ENCODE data around the gene FOXL2NB.

Gene FOXL2NB

DNA sequence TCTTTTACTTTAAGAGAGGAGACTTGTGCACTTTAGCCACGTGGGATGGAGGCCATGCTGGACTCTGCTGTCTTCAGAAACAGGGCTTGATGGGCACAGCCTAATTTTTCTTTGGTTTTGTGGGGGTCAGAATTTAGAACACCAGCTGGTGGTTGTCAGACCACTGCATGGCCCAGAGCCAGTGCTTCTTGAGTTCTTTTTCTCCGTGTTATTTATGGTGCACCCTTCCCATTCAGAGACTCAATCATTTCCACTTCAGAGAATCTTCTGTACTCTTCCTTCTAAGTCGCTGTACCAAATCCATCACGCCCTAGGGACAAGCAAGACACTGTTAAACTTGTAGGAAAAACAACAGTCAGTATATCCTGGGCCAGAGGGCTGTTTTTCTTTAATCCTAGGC, 38.9 kb downstream of the FOXL2NB start:
- TF ChIP-seq, protein P1, sequence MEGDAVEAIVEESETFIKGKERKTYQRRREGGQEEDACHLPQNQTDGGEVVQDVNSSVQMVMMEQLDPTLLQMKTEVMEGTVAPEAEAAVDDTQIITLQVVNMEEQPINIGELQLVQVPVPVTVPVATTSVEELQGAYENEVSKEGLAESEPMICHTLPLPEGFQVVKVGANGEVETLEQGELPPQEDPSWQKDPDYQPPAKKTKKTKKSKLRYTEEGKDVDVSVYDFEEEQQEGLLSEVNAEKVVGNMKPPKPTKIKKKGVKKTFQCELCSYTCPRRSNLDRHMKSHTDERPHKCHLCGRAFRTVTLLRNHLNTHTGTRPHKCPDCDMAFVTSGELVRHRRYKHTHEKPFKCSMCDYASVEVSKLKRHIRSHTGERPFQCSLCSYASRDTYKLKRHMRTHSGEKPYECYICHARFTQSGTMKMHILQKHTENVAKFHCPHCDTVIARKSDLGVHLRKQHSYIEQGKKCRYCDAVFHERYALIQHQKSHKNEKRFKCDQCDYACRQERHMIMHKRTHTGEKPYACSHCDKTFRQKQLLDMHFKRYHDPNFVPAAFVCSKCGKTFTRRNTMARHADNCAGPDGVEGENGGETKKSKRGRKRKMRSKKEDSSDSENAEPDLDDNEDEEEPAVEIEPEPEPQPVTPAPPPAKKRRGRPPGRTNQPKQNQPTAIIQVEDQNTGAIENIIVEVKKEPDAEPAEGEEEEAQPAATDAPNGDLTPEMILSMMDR (IDR thresholded peaks at IDR 0.05; ENCODE audit: low read depth, low read length): no peak
- DNase-seq (ENCODE audit: extremely low read depth, low read depth): no peak

DNA sequence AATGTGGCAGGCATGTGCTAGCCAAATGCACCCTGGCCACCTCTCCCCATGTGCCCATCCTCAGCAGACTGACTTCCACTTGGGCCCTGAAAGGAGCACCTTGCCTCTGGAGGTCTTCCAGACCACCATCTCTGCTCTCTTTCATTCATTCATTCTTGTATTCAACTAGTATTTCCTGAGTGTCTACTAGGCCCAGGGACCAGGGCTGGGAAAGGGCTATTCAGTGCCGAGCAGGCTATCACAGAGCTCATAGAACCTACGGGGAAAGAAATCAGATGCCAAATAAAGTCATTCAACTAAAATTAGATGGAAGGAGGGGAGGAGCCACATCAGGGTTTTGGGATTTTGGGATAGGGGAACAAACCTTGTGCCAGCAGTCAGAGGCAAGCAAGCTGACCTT, 40.2 kb downstream of the FOXL2NB start:
- no peak for DNase-seq (ENCODE audit: extremely low read depth, low read depth)
- TF ChIP-seq, protein P1 (IDR thresholded peaks at IDR 0.05; ENCODE audit: low read depth, low read length): no peak

DNA sequence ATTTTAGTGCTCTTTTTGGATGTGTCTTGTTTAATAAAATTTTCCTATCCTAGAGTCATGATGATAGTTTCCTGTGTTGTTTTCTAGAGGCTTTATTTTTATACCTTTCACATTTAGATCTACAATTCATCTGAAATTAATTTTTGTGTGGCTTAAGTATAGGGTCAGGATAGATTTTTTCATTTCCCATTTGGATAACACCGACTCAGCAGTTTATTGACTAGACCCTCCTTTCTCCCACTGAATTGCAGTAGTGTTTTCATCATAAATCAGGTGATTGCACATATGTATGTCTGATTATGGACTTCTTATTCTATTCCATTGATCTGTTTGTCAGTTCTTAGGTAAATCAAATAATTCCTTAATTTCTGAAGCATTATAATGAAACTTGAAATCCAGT, 48.7 kb downstream of the FOXL2NB start:
- TF ChIP-seq, protein P1 (IDR thresholded peaks at IDR 0.05; ENCODE audit: low read depth, low read length): no peak
- DNase-seq (ENCODE audit: extremely low read depth, low read depth): no peak
